C1 segment of cervical spinal cord (tissue), 14 donors: ENCODE measurements around the gene DQX1.
"Not testable (repeated sequence)": the region's sequence is repeated elsewhere in the genome, so short reads cannot be mapped to it uniquely, and the experiment has no call there.

Experiments
- DNase-seq, 14 donors: peaks; one replicate each; lab custom pipeline; 2025; lab: John Stamatoyannopoulos, UW

Gene DQX1, protein sequence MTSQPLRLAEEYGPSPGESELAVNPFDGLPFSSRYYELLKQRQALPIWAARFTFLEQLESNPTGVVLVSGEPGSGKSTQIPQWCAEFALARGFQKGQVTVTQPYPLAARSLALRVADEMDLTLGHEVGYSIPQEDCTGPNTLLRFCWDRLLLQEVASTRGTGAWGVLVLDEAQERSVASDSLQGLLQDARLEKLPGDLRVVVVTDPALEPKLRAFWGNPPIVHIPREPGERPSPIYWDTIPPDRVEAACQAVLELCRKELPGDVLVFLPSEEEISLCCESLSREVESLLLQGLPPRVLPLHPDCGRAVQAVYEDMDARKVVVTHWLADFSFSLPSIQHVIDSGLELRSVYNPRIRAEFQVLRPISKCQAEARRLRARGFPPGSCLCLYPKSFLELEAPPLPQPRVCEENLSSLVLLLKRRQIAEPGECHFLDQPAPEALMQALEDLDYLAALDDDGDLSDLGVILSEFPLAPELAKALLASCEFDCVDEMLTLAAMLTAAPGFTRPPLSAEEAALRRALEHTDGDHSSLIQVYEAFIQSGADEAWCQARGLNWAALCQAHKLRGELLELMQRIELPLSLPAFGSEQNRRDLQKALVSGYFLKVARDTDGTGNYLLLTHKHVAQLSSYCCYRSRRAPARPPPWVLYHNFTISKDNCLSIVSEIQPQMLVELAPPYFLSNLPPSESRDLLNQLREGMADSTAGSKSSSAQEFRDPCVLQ

GRCh38 chr2:74525717-74526648 is at the start of gene DQX1:
Gene DQX1, minus strand, starts transcription at chr2:74526231. Its CDS starts 502 bp downstream, at chr2:74525729.
- DNase-seq: no peak

GRCh38 chr2:74575320-74575719 is 49.3 kb upstream of the DQX1 start:
- DNase-seq: no peak

- peak in 1 of 14 donors; percentile 9 for DNase-seq
Measured at GRCh38 chr2:74573747-74574562, 47.9 kb upstream of the DQX1 start.

GRCh38 chr2:74572178-74572925 is 46.3 kb upstream of the DQX1 start:
- DNase-seq: no peak

- no peak for DNase-seq
Measured at GRCh38 chr2:74571058-74571457, 45.0 kb upstream of the DQX1 start.

GRCh38 chr2:74569686-74570085 is 43.7 kb upstream of the DQX1 start:
- no peak for DNase-seq

- no peak for DNase-seq
Measured at GRCh38 chr2:74567881-74568280, 41.9 kb upstream of the DQX1 start.

DNA sequence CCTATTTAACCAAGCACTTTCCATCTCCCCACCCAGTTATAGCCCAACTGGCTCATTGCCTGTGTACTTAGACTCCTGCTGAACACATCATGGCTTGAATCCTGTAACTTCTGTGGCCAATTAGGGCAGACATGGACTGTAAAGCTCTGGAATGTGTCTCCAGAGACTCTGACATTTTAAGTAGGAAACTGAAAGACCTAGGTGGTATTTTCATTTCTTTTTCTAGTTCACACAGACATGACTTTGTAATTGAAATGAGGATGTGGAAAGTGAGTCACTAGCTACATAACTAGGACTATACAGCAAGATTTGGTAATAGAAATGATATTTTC is 40.7 kb upstream of the DQX1 start:
- DNase-seq: no peak

DNA sequence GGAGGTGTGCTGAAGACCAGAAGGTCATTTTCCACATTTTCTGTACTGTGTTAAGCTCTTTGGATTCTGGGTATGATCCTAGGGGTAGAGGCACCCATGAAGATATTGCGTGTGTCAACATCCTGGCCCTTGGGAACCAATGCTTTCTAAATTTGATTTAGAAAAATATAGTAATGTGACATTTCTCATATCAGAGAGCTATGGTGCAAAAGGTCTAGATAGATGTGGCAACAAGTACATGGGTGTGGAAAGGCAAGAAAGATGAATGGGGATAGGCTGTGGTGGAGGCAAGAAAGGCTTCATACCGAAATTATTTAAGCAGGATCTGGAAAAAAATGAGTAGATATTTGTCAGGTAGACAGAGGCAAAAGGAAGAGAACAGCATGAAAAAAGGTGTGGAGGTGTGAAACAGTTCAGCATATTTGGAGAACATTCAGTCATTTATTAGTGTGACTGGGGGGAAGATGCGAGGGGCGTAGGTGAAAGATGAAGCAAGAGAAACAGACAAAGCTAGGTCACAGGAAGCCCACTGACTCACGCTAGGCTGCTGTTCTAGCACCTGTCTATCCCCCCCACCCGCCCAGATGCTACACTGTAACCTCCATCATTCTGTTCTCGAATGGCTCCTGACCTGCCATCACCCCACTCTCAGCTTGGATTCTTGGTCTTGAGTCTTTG is 40.2 kb upstream of the DQX1 start:
- no peak for DNase-seq

- DNase-seq: no peak
Measured at GRCh38 chr2:74564222-74564621, 38.2 kb upstream of the DQX1 start.

DNA sequence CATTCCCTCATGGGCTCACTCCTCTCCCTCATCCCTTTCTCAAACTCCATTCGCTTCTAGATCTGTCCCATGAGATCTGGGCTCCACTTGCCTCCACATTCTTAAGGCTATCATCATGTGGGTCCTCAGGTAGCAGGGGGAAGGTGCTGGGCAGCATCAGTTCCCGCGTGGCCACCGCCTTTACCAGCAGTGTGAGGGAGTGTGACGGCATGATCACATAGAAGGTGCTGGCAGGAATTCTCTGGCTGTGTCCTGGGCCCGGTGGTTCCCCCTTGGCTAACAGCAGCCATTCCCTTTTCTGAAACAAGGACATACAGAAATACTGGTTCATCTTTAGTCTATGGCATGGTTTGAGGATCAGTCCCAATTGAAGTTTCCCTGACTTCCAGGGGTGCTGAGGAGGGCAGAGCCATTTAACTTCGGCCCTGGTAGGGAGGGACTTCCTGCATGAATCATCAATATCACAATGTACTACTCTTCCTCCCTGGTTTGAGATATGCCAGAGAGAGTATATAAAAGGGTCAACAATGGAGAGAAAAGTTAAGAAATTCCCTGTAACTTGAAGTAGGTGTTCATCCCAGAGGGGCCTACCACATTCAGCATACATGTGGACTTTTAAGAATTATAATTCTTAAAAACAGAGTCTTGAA is 36.2 kb upstream of the DQX1 start:
- no peak for DNase-seq

DNA sequence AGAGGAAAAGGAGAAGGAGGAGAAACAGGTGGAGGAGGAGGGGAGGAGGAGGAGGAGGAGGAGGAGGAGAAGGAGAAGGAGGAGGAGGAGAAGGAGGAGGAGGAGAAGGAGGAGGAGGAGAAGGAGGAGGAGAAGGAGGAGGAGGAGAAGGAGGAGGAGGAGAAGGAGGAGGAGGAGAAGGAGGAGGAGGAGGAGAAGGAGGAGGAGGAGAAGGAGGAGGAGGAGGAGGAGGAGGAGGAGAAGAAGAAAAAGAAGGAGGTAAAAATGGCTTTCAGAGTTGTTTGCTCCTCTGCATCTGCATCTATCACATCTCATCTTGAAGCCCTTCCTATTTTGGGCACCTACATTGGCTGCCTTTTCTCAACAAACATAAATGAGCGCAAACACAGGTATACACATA is 35.0 kb upstream of the DQX1 start:
- DNase-seq: not testable (repeated sequence)

- no peak for DNase-seq
Measured at GRCh38 chr2:74560591-74560990, 34.6 kb upstream of the DQX1 start.

- DNase-seq: no peak
Measured at GRCh38 chr2:74559912-74560311, 33.9 kb upstream of the DQX1 start.

DNA sequence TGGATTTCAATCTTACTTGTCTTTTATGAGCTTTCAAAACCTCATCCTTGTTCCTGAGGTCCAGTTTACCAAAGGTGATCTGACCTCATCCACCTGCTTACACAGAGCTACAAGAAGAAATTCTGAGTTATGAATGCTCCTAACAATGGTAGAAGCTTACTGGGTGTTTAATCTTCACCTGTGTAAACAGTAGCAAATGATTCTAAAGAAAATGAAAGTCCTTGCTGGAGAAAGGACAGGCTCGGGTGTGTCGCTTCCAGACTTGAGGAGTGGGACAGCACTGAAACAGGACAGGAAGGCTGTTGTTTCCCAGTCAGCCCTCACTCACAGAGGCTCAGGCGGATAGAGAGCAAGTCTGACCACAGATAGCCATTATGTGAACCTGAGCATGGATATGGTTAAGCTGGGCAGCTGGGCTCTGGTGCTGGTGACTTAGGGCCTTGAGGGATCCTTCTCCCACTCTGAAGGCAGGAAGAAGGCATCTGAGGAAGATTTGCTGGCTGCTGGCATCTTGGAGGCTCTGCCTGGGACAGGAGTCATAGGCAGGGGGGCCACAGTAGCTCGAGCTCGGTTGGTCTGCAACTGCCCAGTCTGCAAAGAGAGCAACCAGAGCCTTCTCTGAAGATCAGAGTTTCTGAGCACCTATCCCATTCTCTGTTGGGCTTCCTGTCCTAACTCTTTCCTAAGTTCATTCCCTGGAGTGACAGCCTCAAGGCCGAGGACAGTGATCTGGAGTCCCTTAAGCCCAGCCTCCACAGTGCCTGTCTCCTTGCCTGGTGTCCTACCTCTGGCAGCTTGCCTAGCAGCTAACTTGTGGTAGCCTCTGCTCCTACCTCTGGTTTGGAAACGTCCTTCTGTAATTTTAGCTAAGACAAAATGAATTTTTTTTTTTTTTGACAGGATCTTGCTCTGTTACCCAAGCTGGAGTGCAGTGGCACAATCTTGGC is 32.5 kb upstream of the DQX1 start:
- no peak for DNase-seq

GRCh38 chr2:74556831-74557370 is 30.9 kb upstream of the DQX1 start:
- no peak for DNase-seq

- DNase-seq: no peak
Measured at GRCh38 chr2:74556159-74556558, 30.1 kb upstream of the DQX1 start.

DNA sequence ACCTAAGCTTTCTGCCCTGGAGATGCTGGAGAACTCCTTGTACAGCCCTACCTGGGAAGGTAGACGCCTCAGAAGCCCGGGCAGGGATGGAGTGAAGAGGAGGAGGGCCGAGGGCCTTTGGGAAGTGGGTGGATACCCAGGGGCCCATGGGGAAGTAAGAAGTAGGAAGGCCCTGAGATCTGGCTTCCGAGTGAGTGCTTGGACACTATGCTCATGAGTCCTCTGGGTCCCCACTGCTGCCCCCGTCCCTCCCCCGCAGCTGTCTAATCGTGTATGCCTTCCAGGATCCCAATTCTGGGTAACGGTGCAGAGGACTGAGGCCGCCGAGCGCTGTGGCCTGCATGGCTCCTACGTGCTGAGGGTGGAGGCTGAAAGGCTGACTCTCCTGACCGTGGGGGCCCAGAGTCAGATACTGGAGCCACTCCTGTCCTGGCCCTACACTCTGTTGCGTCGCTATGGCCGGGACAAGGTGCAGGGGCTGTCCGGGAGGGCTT is 29.6 kb upstream of the DQX1 start:
- DNase-seq: peak in 2 of 14 donors; percentile 20 to 30
